SH-SY5Y (cell line): Measurements from ENCODE around the gene GRM8.

Experiments
- GATA2 ChIP-seq: IDR thresholded peaks from 2 replicates; pipeline ENCODE4 v1.6.1; 2011; ENCODE audit warnings: mild to moderate bottlenecking, low read depth, low read length
- GATA3 ChIP-seq: IDR thresholded peaks from 2 replicates; pipeline ENCODE4 v1.6.1; 2011; ENCODE audit warnings: low read depth, mild to moderate bottlenecking, low read length, moderate library complexity

GRCh38 chr7:126727930-126728391, 524.8 kb downstream of the GRM8 start:
- TF ChIP-seq GATA3: no peak
- TF ChIP-seq GATA2: no peak
